Measurements from ENCODE around the gene DLG3. TPM values are rescaled to one million over a fixed set of nuclear protein-coding genes. Genes with fewer than 3 reads are reported as not detected.

The DLG3 gene
- total and polyA plus RNA-seq, 4 donors: 0.57 to 6.5 (median 1.7) TPM

GRCh38 chrX:70436343-70436742 is 8.3 kb upstream of the DLG3 start:
- no peak for DNase-seq (ENCODE audit: low spot score)
- no peaks in the 10 kb centered on the region for H3K27me3 ChIP-seq (ENCODE audit: control insufficient read depth in 4 of 4, insufficient read depth in 4 of 4, low read length in 3 of 4)
- peaks cover 2 to 5% (median 3%) of the 10 kb centered on the region in 4 donors for H3K4me1 ChIP-seq (ENCODE audit: control insufficient read depth in 4 of 4, insufficient read depth in 4 of 4, low read length in 3 of 4)
- TF ChIP-seq MAX (IDR thresholded peaks at IDR 0.05) (no peak), YY1 (IDR thresholded peaks at IDR 0.05) (no peak), HNF4A (conservative IDR thresholded peaks at IDR 0.05) (no peak), FOXA1 (IDR thresholded peaks at IDR 0.05) (no peak), GABPA (IDR thresholded peaks at IDR 0.05 in 1 of 2, conservative IDR thresholded peaks at IDR 0.05 in 1 of 2) (no peak), EGR1 (IDR thresholded peaks at IDR 0.05; ENCODE audit: low read depth in 2 of 2) (no peak), FOXA2 (IDR thresholded peaks at IDR 0.05) (no peak)
- TF ChIP-seq, protein P1, sequence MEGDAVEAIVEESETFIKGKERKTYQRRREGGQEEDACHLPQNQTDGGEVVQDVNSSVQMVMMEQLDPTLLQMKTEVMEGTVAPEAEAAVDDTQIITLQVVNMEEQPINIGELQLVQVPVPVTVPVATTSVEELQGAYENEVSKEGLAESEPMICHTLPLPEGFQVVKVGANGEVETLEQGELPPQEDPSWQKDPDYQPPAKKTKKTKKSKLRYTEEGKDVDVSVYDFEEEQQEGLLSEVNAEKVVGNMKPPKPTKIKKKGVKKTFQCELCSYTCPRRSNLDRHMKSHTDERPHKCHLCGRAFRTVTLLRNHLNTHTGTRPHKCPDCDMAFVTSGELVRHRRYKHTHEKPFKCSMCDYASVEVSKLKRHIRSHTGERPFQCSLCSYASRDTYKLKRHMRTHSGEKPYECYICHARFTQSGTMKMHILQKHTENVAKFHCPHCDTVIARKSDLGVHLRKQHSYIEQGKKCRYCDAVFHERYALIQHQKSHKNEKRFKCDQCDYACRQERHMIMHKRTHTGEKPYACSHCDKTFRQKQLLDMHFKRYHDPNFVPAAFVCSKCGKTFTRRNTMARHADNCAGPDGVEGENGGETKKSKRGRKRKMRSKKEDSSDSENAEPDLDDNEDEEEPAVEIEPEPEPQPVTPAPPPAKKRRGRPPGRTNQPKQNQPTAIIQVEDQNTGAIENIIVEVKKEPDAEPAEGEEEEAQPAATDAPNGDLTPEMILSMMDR (IDR thresholded peaks at IDR 0.05; ENCODE audit: low read depth, low read length, missing input control): no peak
- no peaks in the 10 kb centered on the region for H3K9me3 ChIP-seq (ENCODE audit: control insufficient read depth in 4 of 4, low read length in 3 of 4)
- no peak overlapping the region for H3K27ac ChIP-seq (ENCODE audit: low read depth in 1 of 2, low read length in 2 of 2)
- no peak overlapping the region for H3K4me3 ChIP-seq (ENCODE audit: low read depth in 1 of 3, low read length in 3 of 3)
- H3K36me3 ChIP-seq (ENCODE audit: control insufficient read depth in 4 of 4, insufficient read depth in 3 of 4, low read depth in 1 of 4, low read length in 3 of 4): no peaks in the 10 kb centered on the region
- H3K9ac ChIP-seq (ENCODE audit: low read depth in 1 of 2, low read length in 2 of 2): no peak overlapping the region
- 32% methylated on average over 16 of the region's 16 CpGs for WGBS

DNA sequence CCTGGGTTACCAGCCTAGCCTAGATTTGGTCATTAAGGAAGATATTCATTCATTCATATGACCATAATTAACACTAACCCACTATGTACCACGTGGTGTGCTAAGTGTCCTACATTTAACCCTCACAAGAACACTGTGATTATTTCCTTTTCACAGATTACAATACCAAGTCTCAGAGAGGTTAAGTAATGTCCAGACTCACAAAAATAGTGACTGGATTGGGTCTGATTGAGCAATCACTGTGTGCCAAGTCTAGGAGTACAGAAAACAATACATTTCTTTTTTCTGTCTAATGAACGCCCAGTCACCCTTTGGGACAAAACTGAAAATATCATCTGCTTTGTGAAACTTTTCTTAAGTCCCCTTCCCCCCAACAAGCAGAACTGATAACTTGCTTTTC is 7.6 kb upstream of the DLG3 start:
- no peak overlapping the region for H3K4me3 ChIP-seq (ENCODE audit: low read depth in 1 of 3, low read length in 3 of 3)
- H3K9ac ChIP-seq (ENCODE audit: low read depth in 1 of 2, low read length in 2 of 2): no peak overlapping the region
- no peak for DNase-seq (ENCODE audit: low spot score)
- WGBS: 49% methylated on average over 2 of the region's 2 CpGs
- H3K4me1 ChIP-seq (ENCODE audit: control insufficient read depth in 4 of 4, insufficient read depth in 4 of 4, low read length in 3 of 4): peaks cover 2 to 5% (median 3%) of the 10 kb centered on the region in 4 donors
- no peaks in the 10 kb centered on the region for H3K36me3 ChIP-seq (ENCODE audit: control insufficient read depth in 4 of 4, insufficient read depth in 3 of 4, low read depth in 1 of 4, low read length in 3 of 4)
- no peak for TF ChIP-seq NR2F2 (IDR thresholded peaks at IDR 0.05)
- TF ChIP-seq FOXA1 (IDR thresholded peaks at IDR 0.05): no peak
- TF ChIP-seq TAF1 (conservative IDR thresholded peaks at IDR 0.05): no peak
- no peak for TF ChIP-seq RAD21 (IDR thresholded peaks at IDR 0.05)
- no peak for TF ChIP-seq GABPA (IDR thresholded peaks at IDR 0.05 in 1 of 2, conservative IDR thresholded peaks at IDR 0.05 in 1 of 2)
- no peak for TF ChIP-seq JUND (IDR thresholded peaks at IDR 0.05)
- TF ChIP-seq YY1 (IDR thresholded peaks at IDR 0.05): no peak
- TF ChIP-seq HNF4A (conservative IDR thresholded peaks at IDR 0.05): no peak
- no peak for TF ChIP-seq RXRA (IDR thresholded peaks at IDR 0.05)
- no peak for TF ChIP-seq MAX (IDR thresholded peaks at IDR 0.05)
- TF ChIP-seq ZBTB33 (IDR thresholded peaks at IDR 0.05): no peak
- no peak for TF ChIP-seq HNF4G (IDR thresholded peaks at IDR 0.05)
- TF ChIP-seq, protein P1 (IDR thresholded peaks at IDR 0.05; ENCODE audit: low read depth, low read length, missing input control): no peak
- TF ChIP-seq, protein P2, sequence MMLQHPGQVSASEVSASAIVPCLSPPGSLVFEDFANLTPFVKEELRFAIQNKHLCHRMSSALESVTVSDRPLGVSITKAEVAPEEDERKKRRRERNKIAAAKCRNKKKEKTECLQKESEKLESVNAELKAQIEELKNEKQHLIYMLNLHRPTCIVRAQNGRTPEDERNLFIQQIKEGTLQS (IDR thresholded peaks at IDR 0.05): no peak
- H3K27ac ChIP-seq (ENCODE audit: low read depth in 1 of 2, low read length in 2 of 2): no peak overlapping the region
- H3K9me3 ChIP-seq (ENCODE audit: control insufficient read depth in 4 of 4, low read length in 3 of 4): no peaks in the 10 kb centered on the region
- H3K27me3 ChIP-seq (ENCODE audit: control insufficient read depth in 4 of 4, insufficient read depth in 4 of 4, low read length in 3 of 4): no peaks in the 10 kb centered on the region
